ENCODE results near the gene ANKRD28.

- TF ChIP-seq CTCF (IDR thresholded peaks at IDR 0.05) = peak; percentile 11; the same call in 1 of the 2 replicates
- no peak for TF ChIP-seq REST (IDR thresholded peaks at IDR 0.05; ENCODE audit: insufficient read depth in 1 of 2, low read depth in 2 of 2, low read length in 1 of 2)
- peak; percentile 50 for TF ChIP-seq POLR2AphosphoS5 (IDR thresholded peaks at IDR 0.05; ENCODE audit: low read depth, low read length)
- peak; percentile 66 for TF ChIP-seq TCF7L2 (IDR thresholded peaks at IDR 0.05; ENCODE audit: low read depth, low read length)
Measured at GRCh38 chr3:15797642-15798303, at the start of gene ANKRD28.
